Calu3 (cell line): ENCODE measurements around the gene PTPRN2. TPM values are rescaled to one million over a fixed set of nuclear protein-coding genes. Genes with fewer than 3 reads are reported as not detected.
"Not testable (repeated sequence)": the region's sequence is repeated elsewhere in the genome, so short reads cannot be mapped to it uniquely, and the experiment has no call there.

Source experiments
- BruUV-seq: library from RNA; stranded (reverse); fragments of 400-500 nt; replicated peaks from 2 replicates; lab custom pipeline; 2021; lab: Mats Ljungman, UMichigan
- CTCF ChIA-PET: fragments of 300-600 bp; sonication (Branson Sonifier 250); formaldehyde crosslinking; loops from one replicate; lab custom pipeline; 2022; ENCODE audit warnings: antibody characterized with exemption; lab: Charles Lee
- DNase-seq: peaks from one replicate; pipeline ENCODE4 v3.0.0; 2022
- H3K27ac Mint-ChIP-seq: one replicate; pipeline ENCODE4 v1.8.0; 2022; ENCODE audit warnings: mixed read lengths; ENCODE audit not compliant: unreplicated experiment
- H3K27me3 Mint-ChIP-seq: one replicate; pipeline ENCODE4 v1.8.0; 2022; ENCODE audit warnings: mixed read lengths; ENCODE audit not compliant: unreplicated experiment
- H3K36me3 Mint-ChIP-seq: one replicate; pipeline ENCODE4 v1.8.0; 2022; ENCODE audit warnings: mild to moderate bottlenecking, moderate library complexity, mixed read lengths; ENCODE audit not compliant: insufficient read depth, unreplicated experiment
- H3K4me1 Mint-ChIP-seq: one replicate; pipeline ENCODE4 v1.8.0; 2022; ENCODE audit warnings: mild to moderate bottlenecking, low read depth, mixed read lengths; ENCODE audit not compliant: unreplicated experiment
- H3K4me3 Mint-ChIP-seq: one replicate; pipeline ENCODE4 v1.8.0; 2022; ENCODE audit warnings: mild to moderate bottlenecking, low read depth, moderate library complexity, mixed read lengths; ENCODE audit not compliant: unreplicated experiment
- H3K9me3 Mint-ChIP-seq: one replicate; pipeline ENCODE4 v1.8.0; 2022; ENCODE audit warnings: low read depth, mixed read lengths; ENCODE audit not compliant: unreplicated experiment
- CTCF ChIP-seq: fragments of 200-600 bp; IDR thresholded peaks from one replicate; pipeline ENCODE4 v1.8.0; 2022; ENCODE audit warnings: antibody characterized with exemption; ENCODE audit not compliant: unreplicated experiment
- intact Hi-C: fragments of 100-400 bp; cut with micrococcal nuclease; formaldehyde crosslinking; loops from one replicate; pipeline ENCODE4 v1.10.0; 2022; ENCODE audit not compliant: unreplicated experiment
- total RNA-seq: library from RNA; stranded (reverse); gene quantifications from 2 replicates; pipeline ENCODE4 v1.2.3, GENCODE V29; 2022

The PTPRN2 gene
- total RNA-seq, 1 experiment from 2014 or later, result 2.0 TPM

- intact Hi-C loops, result no loop called here
- no peak for DNase-seq
These were observed 311.0 kb downstream of the PTPRN2 start for GRCh38 chr7:158276414-158277218.

GRCh38 chr7:158275711-158276413 is 311.8 kb downstream of the PTPRN2 start:
- H3K27ac Mint-ChIP-seq, result no peak overlapping the region
- H3K27me3 Mint-ChIP-seq, result no peaks in the 10 kb centered on the region
- peaks cover 5% of the 10 kb centered on the region for H3K36me3 Mint-ChIP-seq
- no peaks in the 10 kb centered on the region for H3K4me1 Mint-ChIP-seq
- H3K4me3 Mint-ChIP-seq, result no peak overlapping the region
- no peak for DNase-seq
- TF ChIP-seq CTCF, result no peak
- peaks cover 11% of the 10 kb centered on the region for H3K9me3 Mint-ChIP-seq
- no TSS peak for BruUV-seq
- intact Hi-C loops, result no loop called here
- CTCF ChIA-PET, result no interaction called here

More at GRCh38 chr7:158276414-158277218, 311.0 kb downstream of the PTPRN2 start:
- no peak for TF ChIP-seq CTCF
- no peak overlapping the region for H3K4me3 Mint-ChIP-seq
- no TSS peak for BruUV-seq
- no peaks in the 10 kb centered on the region for H3K4me1 Mint-ChIP-seq
- H3K27me3 Mint-ChIP-seq, result no peaks in the 10 kb centered on the region
- CTCF ChIA-PET, result no interaction called here
- no peak overlapping the region for H3K27ac Mint-ChIP-seq
- H3K9me3 Mint-ChIP-seq, result peaks cover 11% of the 10 kb centered on the region
- H3K36me3 Mint-ChIP-seq, result peaks cover 5% of the 10 kb centered on the region

GRCh38 chr7:158274996-158275395 is 312.6 kb downstream of the PTPRN2 start:
- no peak overlapping the region for H3K27ac Mint-ChIP-seq
- H3K4me3 Mint-ChIP-seq, result no peak overlapping the region
- peaks cover 5% of the 10 kb centered on the region for H3K9me3 Mint-ChIP-seq
- no peak for DNase-seq
- CTCF ChIA-PET, result no interaction called here
- intact Hi-C loops, result no loop called here
- TF ChIP-seq CTCF, result no peak
- no TSS peak for BruUV-seq
- H3K36me3 Mint-ChIP-seq, result peaks cover 5% of the 10 kb centered on the region
- no peaks in the 10 kb centered on the region for H3K27me3 Mint-ChIP-seq
- no peaks in the 10 kb centered on the region for H3K4me1 Mint-ChIP-seq

GRCh38 chr7:158274404-158274811 is 313.2 kb downstream of the PTPRN2 start:
- Mint-ChIP-seq H3K4me1 (no peaks in the 10 kb centered on the region), H3K27ac (no peak overlapping the region), H3K27me3 (no peaks in the 10 kb centered on the region), H3K4me3 (no peak overlapping the region), H3K9me3 (peaks cover 9% of the 10 kb centered on the region), H3K36me3 (peaks cover 10% of the 10 kb centered on the region)
- CTCF ChIA-PET, result no interaction called here
- BruUV-seq, result no TSS peak
- no peak for TF ChIP-seq CTCF
- DNase-seq, result no peak
- intact Hi-C loops, result no loop called here

- not testable (repeated sequence) for DNase-seq, H3K27me3 Mint-ChIP-seq, H3K4me1 Mint-ChIP-seq
These were observed 313.8 kb downstream of the PTPRN2 start for GRCh38 chr7:158273756-158274342.

More at GRCh38 chr7:158273756-158274342, 313.8 kb downstream of the PTPRN2 start:
- BruUV-seq, intact Hi-C loops, H3K4me3 Mint-ChIP-seq, H3K9me3 Mint-ChIP-seq, H3K27ac Mint-ChIP-seq: not testable (repeated sequence)
- CTCF ChIA-PET, result interaction anchor here (0.7 kb wide), 1 partner anchor 255 kb away, joined by 6 read pairs; no protein-coding TSS in a partner anchor
- H3K36me3 Mint-ChIP-seq, result peaks cover 11% of the 10 kb centered on the region
